ENCODE measurements around the gene DYNLRB1. TPM values are rescaled to one million over a fixed set of nuclear protein-coding genes. Genes with fewer than 3 reads are reported as not detected.

Gene DYNLRB1
- total and polyA plus RNA-seq, 2 of the 13 experiments (the other 11 are each of a cell fraction or from before 2014, with no cell fraction given), result 140 to 244 TPM

- Histone ChIP-seq H3K4me1 (ENCODE audit: insufficient read depth, low read length) (peaks cover 51% of the 10 kb centered on the region), H3K9ac (ENCODE audit: insufficient read depth, low read depth, low read length) (no peak overlapping the region), H4K20me1 (ENCODE audit: insufficient read depth, low read length) (peaks cover 32% of the 10 kb centered on the region), H3K27me3 (ENCODE audit: control insufficient read depth in 1 of 2, insufficient read depth in 2 of 2, low read length in 2 of 2) (no peaks in the 10 kb centered on the region), H3K9me3 (ENCODE audit: low read length) (no peaks in the 10 kb centered on the region), H3K4me2 (ENCODE audit: low read depth, low read length) (no peak overlapping the region), H3K27ac (ENCODE audit: extremely low read length, insufficient read depth, low read length) (peak overlapping the region; percentile 51), H3K36me3 (replicated peaks in 1 of 2; ENCODE audit: control insufficient read depth in 1 of 2, insufficient read depth in 2 of 2, low read length in 2 of 2) (peaks cover 37 to 60% of the 10 kb centered on the region in 2 experiments), H3K4me3 (replicated peaks in 1 of 3; ENCODE audit: insufficient read depth in 1 of 3, low read depth in 2 of 3, low read length in 3 of 3) (no peak overlapping the region), H2AFZ (ENCODE audit: low read length) (no peak overlapping the region), H3K79me2 (ENCODE audit: insufficient read depth, low read length) (peaks cover 51% of the 10 kb centered on the region)
- ChIA-PET CTCF (ENCODE audit: low intra/inter-chr PET ratio, low total read pairs) (no interaction called here), POLR2A (interaction anchor here (0.7 to 2.6 kb wide), 2 partner anchors 11 to 15 kb away, joined by 4 to 7 read pairs; partner anchors contain the start of gene DYNLRB1)
- no TSS peak for BruUV-seq (replicated peaks)
- no peak for FAIRE-seq
- in situ Hi-C loops (cut with HindIII; ENCODE audit: extremely low pct_ligation_motif_present, low pct_unique_long_range_greater_than_20kb), result no loop called here
- no peak for ATAC-seq
- intact Hi-C loops (cut with micrococcal nuclease; ENCODE audit: unreplicated experiment), result loop anchor here (2.0 kb wide), 1 partner anchor 22 kb away; no protein-coding TSS in a partner anchor
- WGBS (ENCODE audit: low lambda C conversion rate), result 98% methylated on average over 10 of the region's 10 CpGs
- DNase-seq (ENCODE audit: low spot score), result no peak
- 0 out of 2 replicates have a peak, but pooled peaks have one; percentile 6 for TF ChIP-seq SALL2 (CRISPR knock-in tag; IDR thresholded peaks at IDR 0.05)
- TF ChIP-seq ZBTB7A (CRISPR knock-in tag; IDR thresholded peaks at IDR 0.05), result no peak
- no peak for TF ChIP-seq RBM22 (optimal IDR thresholded peaks at IDR 0.05; ENCODE audit: low read length)
- TF ChIP-seq ZNF441 (CRISPR knock-in tag; IDR thresholded peaks at IDR 0.05; ENCODE audit: borderline replicate concordance), result 0 out of 2 replicates have a peak, but pooled peaks have one; percentile 12
- peak; percentile 39; the same call in 1 of the 2 replicates for TF ChIP-seq ZNF501 (CRISPR knock-in tag; IDR thresholded peaks at IDR 0.05)
- no peak for TF ChIP-seq CERS6 (CRISPR knock-in tag; IDR thresholded peaks at IDR 0.05)
- no peak for TF ChIP-seq MAF1 (CRISPR knock-in tag; IDR thresholded peaks at IDR 0.05; ENCODE audit: borderline replicate concordance)
- TF ChIP-seq NFYB (CRISPR knock-in tag; IDR thresholded peaks at IDR 0.05), result no peak
- TF ChIP-seq ZNF670 (CRISPR knock-in tag; IDR thresholded peaks at IDR 0.05; ENCODE audit: borderline replicate concordance), result peak; percentile 62; the same call in 1 of the 2 replicates
- 0 out of 2 replicates have a peak, but pooled peaks have one; percentile 54 for TF ChIP-seq ZZZ3 (CRISPR knock-in tag; IDR thresholded peaks at IDR 0.05; ENCODE audit: borderline replicate concordance)
- no peak for TF ChIP-seq ZNF737 (CRISPR knock-in tag; IDR thresholded peaks at IDR 0.05; ENCODE audit: borderline replicate concordance)
- TF ChIP-seq ZNF460 (CRISPR knock-in tag; IDR thresholded peaks at IDR 0.05; ENCODE audit: borderline replicate concordance), result no peak
- TF ChIP-seq ZNF33A (CRISPR knock-in tag; IDR thresholded peaks at IDR 0.05; ENCODE audit: borderline replicate concordance), result 0 out of 2 replicates have a peak, but pooled peaks have one; percentile 53
- TF ChIP-seq ZFP82 (CRISPR knock-in tag; IDR thresholded peaks at IDR 0.05; ENCODE audit: borderline replicate concordance), result no peak
- TF ChIP-seq ZBTB40 (IDR thresholded peaks at IDR 0.05), result no peak
- TF ChIP-seq ZBTB40 (CRISPR knock-in tag; IDR thresholded peaks at IDR 0.05), result no peak
Observed at GRCh38 chr20:34527016-34527415, 10.8 kb downstream of the DYNLRB1 start.

All from HepG2 (cell line).